NCI-H510A (cell line): ENCODE results near the gene ADGRB3.

Experiments
- DNase-seq: peaks from one replicate; lab custom pipeline; 2025; lab: John Stamatoyannopoulos, UW

Gene ADGRB3

DNA sequence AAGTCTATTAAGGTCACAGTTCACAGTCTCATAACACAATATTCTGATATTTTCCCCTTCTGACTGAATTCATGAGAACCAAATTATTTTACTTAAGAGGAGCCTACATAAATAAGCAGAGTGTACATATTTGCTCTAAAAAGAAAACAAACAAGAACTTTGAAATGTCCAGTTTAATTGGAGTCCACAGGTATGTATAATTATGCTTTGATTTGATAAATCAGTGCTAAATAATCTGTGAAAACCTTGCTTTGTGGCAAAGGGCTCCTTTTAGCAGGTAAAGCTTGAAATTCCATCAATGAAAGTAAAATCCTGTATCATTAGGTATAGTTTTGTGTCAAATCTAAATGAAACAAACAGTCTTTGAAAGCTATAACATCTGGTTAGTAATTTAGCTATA lies 69.4 kb downstream of the ADGRB3 start:
- no peak for DNase-seq

DNA sequence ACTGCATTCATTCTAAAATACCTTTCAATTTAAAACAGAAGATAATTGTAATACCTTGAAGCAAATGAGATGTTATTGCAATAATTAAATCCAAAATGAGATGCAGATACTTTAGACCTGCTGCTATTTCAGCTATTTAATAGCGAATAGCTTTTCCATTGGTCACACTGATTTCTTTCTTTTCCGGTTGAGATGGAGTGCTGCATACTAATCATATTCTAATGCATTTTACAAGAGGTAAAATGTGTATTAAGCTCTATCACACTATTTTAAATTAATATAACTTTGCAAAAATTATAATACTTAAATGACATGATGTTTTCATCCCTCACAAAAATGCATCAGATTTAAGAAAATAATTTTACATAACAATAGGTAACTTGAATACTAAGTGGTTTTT lies 74.0 kb downstream of the ADGRB3 start:
- DNase-seq = no peak

DNA sequence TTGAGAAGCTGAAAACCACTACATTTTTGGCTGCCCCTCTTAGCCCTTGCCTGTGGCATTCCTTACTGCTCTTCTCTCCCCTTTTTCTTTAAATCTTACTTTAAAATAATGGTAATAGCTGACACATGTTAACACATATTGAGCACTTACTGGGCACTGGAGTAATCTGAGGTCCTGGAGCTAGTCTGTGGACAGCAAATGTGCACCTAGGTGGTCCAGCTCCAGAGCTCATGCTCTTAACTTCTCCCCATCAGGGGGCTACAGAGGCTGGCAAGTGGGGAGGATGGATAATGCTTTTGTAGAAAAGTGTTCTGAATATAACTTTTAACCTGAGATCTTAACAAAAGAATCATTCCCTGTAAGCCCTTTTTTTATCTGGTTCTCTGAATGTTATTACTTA lies 74.8 kb downstream of the ADGRB3 start:
- no peak for DNase-seq

DNA sequence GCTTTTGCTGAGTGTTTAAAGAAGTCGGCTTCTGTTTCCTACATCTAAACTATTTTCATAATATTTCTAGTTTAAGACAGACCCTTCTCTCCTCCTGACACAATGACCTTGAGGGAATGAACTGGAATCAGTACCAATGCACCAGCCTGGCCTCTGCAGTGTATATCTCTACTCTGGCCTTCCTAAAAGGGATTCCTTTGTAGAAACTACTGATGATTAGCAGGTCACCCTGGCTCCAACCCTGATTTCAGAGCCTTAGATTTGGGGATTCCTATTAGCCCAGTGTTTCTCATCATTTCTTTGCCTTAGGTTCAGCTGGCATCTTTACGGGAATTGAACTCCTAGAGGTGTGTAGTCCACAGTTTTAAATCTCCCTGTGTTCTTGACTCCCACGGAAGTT lies 75.4 kb downstream of the ADGRB3 start:
- no peak for DNase-seq

DNA sequence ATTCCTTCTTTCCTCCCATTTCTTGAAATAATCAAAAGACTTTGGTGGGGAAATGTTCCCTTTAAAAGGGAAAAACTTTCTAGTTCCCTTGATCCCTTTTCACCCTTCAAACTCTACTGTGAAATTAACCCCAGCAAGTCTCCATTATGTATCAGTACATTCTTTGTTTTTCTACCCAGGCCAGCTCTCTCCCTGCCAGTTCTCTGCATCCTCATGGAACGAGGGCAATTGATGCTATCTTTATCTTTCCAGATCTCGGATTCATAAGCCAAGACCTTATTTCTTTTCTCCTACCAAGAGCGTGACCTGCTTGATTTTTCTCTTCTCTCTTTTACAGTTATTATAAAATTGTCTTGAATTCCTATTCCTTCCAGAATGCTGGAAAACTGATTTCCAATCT lies 75.8 kb downstream of the ADGRB3 start:
- no peak for DNase-seq

DNA sequence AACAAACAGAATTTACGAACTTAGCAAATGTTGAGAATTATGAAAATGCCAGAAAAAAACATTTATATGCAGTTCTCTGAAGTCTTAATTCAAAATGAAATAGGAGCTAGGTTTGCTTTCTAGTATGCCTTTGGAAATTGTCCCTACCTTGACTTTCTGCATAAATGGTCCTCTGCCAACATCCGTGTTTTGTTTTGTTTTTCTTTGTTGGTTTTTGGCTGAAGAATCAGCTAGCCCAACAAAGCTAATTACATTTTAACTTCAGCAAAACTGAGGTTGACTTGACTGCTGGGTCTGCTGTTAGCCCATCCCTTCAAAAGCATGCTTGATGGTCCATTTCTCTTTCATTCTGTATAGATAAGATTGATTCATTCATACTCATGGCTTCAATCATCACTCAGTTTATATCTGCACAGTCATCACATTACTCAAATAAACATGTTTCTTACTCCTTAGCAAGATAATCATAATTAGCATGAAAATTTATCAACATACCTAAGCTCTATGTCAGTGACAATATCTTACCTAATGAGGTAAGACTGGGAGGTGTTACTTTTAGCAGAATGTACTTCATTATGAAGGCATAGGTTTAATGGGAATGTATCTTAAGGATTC lies 76.4 kb downstream of the ADGRB3 start:
- DNase-seq = no peak

DNA sequence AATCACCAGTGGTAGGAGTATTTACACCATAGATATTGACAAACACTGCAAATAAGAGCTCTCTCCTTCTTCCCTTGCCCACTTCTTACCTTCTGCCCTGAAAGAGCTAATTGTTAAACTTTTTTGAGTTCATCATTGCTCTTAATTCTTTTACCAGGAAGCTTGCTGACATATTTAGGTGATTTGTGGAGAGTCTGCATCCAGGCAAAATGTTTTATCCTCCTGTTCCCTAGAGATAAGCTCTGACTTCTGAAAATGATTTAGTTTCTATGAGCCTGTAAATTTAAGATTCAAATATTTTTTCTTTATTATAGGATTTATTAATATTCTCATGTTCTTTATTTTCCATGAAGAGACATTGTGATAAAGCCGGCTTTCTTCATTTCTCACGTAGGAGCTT lies 81.5 kb downstream of the ADGRB3 start:
- DNase-seq = no peak

DNA sequence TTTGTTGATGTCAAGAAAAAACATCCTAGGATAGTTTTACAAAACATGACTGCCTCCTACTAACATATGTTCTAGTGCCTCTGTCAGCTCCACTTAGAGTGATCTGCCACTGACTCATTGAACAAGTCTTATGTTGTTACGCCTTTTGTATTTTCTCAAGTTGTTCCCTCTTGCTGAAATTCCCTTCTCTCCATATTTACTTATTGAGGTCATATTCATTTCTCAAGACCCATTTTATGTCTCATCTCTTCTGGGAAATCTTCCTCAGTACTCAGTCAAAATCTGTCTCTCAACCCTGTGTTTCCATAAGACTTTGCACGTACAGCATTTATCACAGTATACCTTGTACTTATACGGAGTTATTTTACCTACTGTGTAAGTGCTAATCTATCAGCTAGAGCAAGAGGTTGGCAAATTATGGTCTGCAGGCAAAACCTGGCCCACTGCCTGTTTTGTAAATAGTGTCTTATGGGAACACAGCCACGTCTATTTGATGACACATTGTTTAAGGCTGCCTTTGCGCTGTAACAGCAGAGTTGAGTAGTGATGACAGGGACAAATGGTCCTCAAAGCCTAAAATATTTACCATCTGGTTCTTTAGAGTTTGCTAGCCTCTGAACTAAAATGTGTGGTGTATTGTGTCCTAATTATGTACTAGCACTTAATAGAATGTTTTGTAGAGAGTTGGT lies 83.4 kb downstream of the ADGRB3 start:
- DNase-seq = no peak

DNA sequence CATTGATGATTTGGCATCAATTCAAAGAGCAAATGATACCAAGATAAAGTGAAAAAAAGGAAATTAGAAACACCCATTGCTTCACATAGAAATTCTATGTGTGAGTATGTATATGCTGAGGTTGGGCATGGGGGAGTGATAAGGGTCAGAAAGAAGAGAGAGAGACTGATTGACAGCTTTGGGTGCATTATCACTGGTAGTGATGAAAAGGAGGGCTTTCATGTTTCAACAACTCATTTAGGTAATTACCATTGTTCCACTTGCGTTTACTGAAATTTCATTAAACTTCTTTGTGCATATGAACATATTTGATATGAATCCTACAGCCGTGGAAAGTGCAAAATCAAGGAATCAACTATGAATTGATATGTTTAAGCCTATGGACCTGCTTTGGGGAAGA lies 84.7 kb downstream of the ADGRB3 start:
- DNase-seq = no peak

DNA sequence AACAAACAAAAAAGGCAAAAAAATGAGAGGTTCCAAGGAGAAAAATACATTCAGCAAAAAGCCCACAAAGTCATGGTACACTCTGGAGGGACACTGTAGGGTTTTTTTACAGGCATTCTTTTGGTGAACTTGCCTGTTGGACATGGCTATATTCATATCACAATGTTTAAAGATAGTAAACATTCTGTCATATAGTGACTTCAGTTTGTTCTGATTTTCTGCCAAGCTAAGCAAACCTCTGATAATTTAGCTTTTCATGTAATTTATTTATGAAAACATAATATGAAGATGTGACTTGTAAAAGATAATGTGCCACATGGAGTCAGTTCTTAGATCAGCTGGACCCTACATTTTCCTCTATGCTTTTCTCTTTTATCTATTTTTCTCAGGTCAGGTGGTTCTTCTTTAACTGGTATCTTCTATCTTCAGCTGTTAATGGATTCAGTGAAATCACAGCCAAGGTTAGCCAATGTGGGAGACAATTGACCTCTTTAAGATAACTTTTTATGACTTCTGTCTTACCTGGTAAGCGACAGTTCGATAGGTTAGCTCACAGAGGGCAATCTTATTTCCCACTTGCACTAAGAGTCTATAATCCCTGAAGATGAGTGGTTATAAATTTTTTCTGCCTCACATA lies 87.9 kb downstream of the ADGRB3 start:
- DNase-seq = no peak

DNA sequence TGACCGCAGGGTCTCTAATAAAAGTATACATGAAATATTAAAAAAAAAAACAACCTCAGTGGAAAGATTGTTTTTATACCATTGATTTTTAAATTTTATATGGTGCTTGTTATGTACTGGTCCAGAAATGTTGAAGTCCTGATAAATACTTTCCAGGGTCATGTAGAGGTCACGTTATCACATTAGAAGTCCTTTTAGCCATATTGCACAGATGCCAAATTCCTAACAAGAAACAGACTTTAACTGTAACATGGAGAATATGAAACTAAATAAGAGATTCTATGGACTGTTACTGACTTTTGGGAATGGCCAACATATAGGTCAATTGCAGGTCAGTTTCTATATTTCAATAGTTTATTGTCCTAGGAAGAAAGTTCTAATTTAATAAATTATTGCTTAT lies 89.0 kb downstream of the ADGRB3 start:
- no peak for DNase-seq

DNA sequence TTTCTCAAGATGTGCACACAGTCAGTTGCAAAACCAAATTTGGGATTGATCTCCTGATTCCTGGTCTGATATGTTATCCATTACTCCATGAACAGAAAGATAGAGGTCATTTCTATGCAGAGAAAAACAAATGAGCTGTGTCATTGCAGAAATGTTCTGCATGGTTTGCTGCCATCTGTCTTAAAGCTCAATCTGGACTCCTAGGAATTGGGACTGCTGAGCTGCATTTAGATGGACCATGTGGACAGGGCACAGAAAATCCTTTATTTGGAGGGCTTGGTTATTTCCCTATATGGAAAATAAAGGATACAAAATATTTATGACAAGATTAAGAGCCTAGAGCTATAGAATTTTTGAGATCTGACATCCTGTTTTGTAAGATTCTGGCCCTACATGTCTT lies 91.3 kb downstream of the ADGRB3 start:
- DNase-seq = no peak

DNA sequence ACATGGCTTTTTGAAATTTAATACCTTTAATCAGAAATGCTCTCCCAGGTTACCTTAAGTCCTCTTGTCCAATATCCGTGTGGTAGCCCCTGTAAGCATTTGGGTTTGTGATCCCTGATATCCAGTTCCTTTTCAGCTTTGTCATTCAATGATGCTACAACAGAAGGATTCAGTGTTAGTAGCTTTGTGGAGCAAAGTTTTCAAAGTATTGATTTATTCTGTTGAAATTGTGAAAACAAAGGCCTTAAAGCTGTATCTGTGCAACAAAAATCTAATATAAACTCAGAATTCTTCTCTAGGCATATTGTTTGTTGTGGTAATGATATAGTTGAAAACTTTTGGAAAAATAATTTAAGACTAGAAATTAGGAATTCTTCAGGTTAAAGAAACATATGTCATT lies 91.9 kb downstream of the ADGRB3 start:
- DNase-seq = no peak

DNA sequence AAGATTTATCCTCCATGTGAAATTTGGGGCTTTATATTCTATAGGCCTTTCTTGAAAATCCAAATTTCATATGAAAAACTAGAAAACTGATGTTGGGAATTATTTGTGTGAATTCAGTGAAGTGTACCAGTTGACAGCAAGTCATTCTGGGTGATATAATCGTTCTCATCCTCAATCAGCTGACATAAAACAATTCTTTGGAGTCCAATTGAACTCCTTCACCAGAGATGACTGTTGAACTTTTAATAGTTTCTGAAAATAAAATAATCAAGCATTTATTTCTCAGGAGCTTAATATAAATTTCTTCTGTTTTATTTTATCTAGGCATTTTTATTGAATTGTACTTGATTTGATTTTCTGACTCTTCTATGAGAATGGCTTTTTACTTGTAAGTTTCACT lies 92.6 kb downstream of the ADGRB3 start:
- no peak for DNase-seq

DNA sequence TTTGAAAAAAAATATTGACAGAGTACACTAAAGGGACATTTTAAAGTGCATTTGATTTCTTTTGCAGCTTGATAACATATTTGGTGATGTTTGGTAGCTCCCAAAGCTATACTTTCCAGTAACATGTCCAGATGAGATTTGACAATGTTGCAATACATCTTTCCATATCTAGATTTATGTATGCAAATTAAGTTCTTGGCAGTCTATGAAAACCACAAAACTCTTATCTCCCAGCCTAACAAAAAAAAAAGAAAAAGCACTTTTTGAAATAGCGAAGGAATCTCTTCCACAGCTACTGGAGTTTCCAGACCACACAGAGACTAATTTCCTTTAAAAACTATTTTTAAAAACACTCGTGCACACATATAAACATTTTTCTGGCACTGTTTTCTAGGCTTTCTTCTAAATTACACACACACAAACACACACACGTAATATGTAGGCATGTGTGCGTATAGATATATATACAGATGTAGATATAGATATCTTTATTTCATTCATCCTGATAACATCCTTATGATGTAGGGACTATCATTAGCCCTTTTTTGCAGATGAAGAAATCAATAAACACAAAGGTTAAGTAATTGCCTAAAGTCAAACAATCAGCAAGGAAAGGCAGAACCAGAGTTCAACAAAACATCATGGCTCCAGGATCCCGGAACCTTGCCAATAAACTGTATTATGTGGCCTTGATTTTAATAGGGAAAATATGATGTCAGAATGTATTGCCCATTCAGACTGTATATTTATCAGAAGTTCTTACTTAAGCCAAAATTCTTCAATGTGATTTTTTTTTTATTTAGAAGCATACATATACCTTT lies 93.3 kb downstream of the ADGRB3 start:
- DNase-seq = no peak

DNA sequence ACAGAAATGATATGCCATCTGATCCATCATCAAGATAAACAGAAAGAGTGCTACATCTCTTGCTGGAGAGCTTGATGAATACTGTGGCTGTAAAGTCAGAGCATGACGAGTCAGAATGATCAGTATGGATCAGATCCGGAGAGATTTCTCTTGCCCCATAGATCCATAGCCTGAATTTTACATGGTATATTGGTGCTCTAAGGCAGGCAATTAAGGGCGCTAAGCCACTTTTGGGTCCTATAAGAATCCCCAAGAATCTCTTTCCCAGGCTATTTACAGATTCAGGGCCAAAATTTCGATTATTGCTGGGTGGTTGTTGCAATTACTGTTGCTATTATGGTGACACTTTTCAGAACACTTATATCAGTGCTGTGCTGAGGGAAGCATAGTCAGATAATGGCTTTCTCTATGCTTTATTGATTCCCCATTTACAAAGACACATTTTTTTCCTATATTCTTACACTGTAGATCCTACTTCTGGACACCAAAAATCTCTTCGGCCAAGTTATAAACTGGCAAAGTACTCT lies 94.4 kb downstream of the ADGRB3 start:
- DNase-seq = no peak

DNA sequence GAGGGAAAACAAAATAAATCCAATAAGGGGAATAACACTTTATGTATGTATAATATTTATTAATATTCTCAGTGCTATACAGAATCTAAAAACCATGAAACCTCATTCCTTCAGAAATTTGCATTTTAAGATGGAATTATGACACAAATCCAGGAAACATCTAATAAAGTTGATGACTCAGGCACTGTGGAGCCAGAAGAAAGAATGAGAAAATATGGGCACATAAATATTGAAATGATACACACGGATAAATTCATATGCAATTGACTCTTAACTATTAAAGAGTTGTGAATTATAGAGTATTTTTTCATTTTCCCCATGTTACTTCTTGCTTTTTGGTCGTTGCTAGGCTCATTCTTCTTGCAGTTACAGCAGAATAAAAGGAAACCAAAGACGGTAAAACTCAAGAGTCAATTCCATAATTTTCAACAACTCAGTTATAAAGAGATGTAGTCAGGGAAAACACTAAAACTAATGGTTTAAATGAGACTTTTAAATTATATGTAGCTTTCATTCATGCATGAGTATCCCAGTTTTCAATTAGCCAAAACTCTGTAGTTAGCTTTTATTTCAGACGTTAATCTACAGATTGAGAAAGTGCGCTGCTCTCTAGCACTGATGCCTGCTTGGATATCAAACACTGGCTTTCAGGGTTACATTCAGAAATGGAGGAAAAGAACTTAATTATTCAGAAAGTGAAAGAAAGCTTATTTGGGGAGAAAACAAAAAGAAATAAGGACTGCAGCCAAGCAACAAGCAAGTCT lies 95.4 kb downstream of the ADGRB3 start:
- DNase-seq = no peak

DNA sequence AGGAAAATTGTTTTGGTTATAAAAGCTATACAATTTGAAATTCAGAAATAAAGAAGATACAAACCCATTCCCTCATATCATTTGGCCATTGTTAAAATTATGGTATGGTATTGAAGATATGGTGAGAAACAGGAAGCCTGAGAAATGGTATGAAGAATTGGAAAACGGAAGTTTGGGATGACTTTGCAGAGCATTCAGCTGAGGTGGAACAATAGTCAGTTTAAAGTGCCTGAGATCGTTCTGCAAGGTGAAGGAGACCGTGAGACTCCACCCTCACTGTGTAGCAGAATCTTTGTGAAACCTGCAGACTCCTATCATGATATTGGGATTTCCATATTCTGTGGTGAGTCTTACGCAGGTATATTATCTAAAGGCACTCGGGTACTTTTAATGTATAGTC lies 97.3 kb downstream of the ADGRB3 start:
- DNase-seq = no peak

DNA sequence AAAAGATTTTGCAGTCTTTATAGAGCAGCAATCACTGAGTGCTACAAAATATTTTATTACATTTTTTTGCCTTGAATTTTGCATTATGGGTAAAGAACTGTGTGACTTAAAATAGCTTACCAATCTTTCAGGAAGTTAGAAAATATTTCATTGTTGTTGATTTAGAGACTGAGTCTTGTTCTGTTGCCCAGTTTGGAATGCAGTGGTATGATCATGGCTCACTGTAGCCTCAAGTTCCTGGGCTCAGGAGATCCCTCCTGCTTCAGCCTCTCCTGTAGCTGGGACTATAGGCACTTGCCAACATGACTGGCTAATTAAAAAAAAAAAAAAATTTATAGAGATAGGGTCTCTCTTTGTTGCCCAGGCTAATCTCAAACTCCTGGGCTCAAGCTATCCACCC lies 100.8 kb downstream of the ADGRB3 start:
- no peak for DNase-seq

DNA sequence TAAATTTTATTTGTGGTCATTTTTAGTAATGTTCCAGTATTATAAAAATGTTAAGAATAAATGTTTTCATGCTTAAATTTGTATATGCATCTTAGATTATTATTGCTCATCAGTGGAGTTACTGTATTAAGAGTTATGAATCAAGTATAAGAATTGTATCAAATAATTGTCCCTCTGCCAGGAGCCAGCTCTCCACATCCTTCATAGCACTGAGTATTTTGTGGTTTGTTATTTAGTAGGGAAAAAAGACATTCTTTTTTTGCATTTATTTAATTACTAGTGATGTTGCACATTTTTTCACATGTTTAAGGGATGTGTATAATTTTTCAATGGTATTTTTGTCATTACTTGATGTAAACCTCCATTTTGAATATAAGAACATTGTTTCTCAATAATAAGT lies 102.0 kb downstream of the ADGRB3 start:
- DNase-seq = no peak

DNA sequence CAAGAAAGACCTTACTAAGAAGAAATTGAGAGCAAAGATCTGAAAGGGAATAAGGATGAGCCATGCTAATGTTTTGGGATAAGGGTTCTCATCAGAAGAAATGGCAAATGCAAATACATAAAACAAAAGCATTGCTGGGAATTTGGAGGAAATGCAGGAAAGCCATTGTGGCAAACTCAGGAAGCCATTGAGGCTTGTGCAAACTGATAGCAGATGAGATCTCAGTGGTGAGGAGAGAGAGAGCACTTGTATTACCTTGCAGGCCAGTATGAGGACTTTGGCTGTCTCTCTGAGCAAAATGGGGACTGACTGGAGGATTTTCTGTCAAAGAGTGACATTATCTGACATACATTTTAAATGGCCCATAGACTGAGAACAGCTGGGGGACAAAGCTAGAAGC lies 103.0 kb downstream of the ADGRB3 start:
- no peak for DNase-seq
